Measurements from ENCODE around the gene ATF7. TPM values are rescaled to one million over a fixed set of nuclear protein-coding genes. Genes with fewer than 3 reads are reported as not detected.

ATF7 gene
- total and polyA plus RNA-seq, 2 of the 13 experiments (the other 11 are each of a cell fraction or from before 2014, with no cell fraction given): 9.6 to 16.2 TPM

GRCh38 chr12:53659011-53659551, 32.9 kb upstream of the ATF7 start (continued):
- no peak for TF ChIP-seq ZNF703 (CRISPR knock-in tag; IDR thresholded peaks at IDR 0.05; ENCODE audit: borderline replicate concordance)
- TF ChIP-seq FLYWCH1 (CRISPR knock-in tag; IDR thresholded peaks at IDR 0.05): no peak
- no peak for TF ChIP-seq SMAD1 (CRISPR knock-in tag; IDR thresholded peaks at IDR 0.05; ENCODE audit: borderline replicate concordance, low read depth)
- no peak for TF ChIP-seq CBX2 (IDR thresholded peaks at IDR 0.05; ENCODE audit: low read depth, low read length)
- no peak for TF ChIP-seq CBX2 (CRISPR knock-in tag; IDR thresholded peaks at IDR 0.05; ENCODE audit: low read depth)
- peak; percentile 69 for TF ChIP-seq TEAD3 (CRISPR knock-in tag; optimal IDR thresholded peaks at IDR 0.05; ENCODE audit: borderline replicate concordance)
- peak; percentile 31; the same call in 1 of the 2 replicates for TF ChIP-seq ZNF501 (CRISPR knock-in tag; IDR thresholded peaks at IDR 0.05)
- TF ChIP-seq SIX1 (CRISPR knock-in tag; IDR thresholded peaks at IDR 0.05; ENCODE audit: borderline replicate concordance): no peak
- no peak for TF ChIP-seq ZNF382 (CRISPR knock-in tag; IDR thresholded peaks at IDR 0.05; ENCODE audit: borderline replicate concordance)
- no peak for TF ChIP-seq MTA1 (CRISPR knock-in tag; IDR thresholded peaks at IDR 0.05; ENCODE audit: borderline replicate concordance)
- no peak for TF ChIP-seq GPBP1L1 (CRISPR knock-in tag; IDR thresholded peaks at IDR 0.05)
- TF ChIP-seq TRIM24 (CRISPR knock-in tag; IDR thresholded peaks at IDR 0.05): no peak
- TF ChIP-seq ZNF275 (CRISPR knock-in tag; IDR thresholded peaks at IDR 0.05; ENCODE audit: borderline replicate concordance): no peak; the same call in 1 of the 2 replicates
- TF ChIP-seq ZNF710 (CRISPR knock-in tag; IDR thresholded peaks at IDR 0.05; ENCODE audit: borderline replicate concordance): peak; percentile 87; the same call in 1 of the 2 replicates
- TF ChIP-seq ZBTB39 (CRISPR knock-in tag; IDR thresholded peaks at IDR 0.05): no peak
- no peak for TF ChIP-seq EED (CRISPR knock-in tag; IDR thresholded peaks at IDR 0.05)
- no peak for TF ChIP-seq AFF4 (CRISPR knock-in tag; IDR thresholded peaks at IDR 0.05)
- no peak for TF ChIP-seq FOXM1 (CRISPR knock-in tag; IDR thresholded peaks at IDR 0.05)
- no peak for TF ChIP-seq RBM39 (IDR thresholded peaks at IDR 0.05; ENCODE audit: low read depth, low read length, poor library complexity, severe bottlenecking)

Data from HepG2 (cell line).